RWPE2 (cell line): Measurements from ENCODE around the gene WNT11.

Source experiments
- ATAC-seq: fragments of 200-7000 bp; cut with Tn5 transposase; 3 replicates; pipeline ENCODE4 v1.9.1; 2021; ENCODE audit warnings: low read depth
- DNase-seq: peaks from one replicate; pipeline ENCODE4 v3.0.0-alpha.2; 2020; ENCODE audit warnings: low spot score
- H3K27ac ChIP-seq: fragments of 450-650 bp; 2 replicates; pipeline ENCODE4 v1.5.1; 2017; ENCODE audit warnings: mild to moderate bottlenecking; ENCODE audit not compliant: poor library complexity, severe bottlenecking
- H3K27me3 ChIP-seq: fragments of 250-450 bp; sonication (Bioruptor Pico); 2 replicates; pipeline ENCODE4 v1.5.1; 2021; ENCODE audit warnings: mild to moderate bottlenecking, moderate library complexity; ENCODE audit not compliant: insufficient read depth, poor library complexity, severe bottlenecking
- H3K36me3 ChIP-seq: fragments of 250-450 bp; sonication (Bioruptor Pico); 2 replicates; pipeline ENCODE4 v1.5.1; 2020; ENCODE audit warnings: low read depth, mild to moderate bottlenecking, moderate library complexity
- H3K4me1 ChIP-seq: fragments of 250-450 bp; sonication (Bioruptor Pico); 2 replicates; pipeline ENCODE4 v1.5.1; 2021; ENCODE audit warnings: mild to moderate bottlenecking, moderate library complexity; ENCODE audit not compliant: insufficient read depth, poor library complexity, severe bottlenecking
- H3K4me3 ChIP-seq: fragments of 250-450 bp; sonication (Bioruptor Pico); 2 replicates; pipeline ENCODE4 v1.5.1; 2021; ENCODE audit warnings: mild to moderate bottlenecking, moderate library complexity; ENCODE audit not compliant: severe bottlenecking
- H3K9me3 ChIP-seq: fragments of 250-450 bp; sonication (Bioruptor Pico); 2 replicates; pipeline ENCODE4 v1.5.1; 2021; ENCODE audit warnings: mild to moderate bottlenecking, moderate library complexity; ENCODE audit not compliant: severe bottlenecking
- CTCF ChIP-seq: fragments of 450-650 bp; IDR thresholded peaks from one replicate; pipeline ENCODE4 v1.5.1; 2017; ENCODE audit warnings: mild to moderate bottlenecking, moderate library complexity; ENCODE audit not compliant: poor library complexity, severe bottlenecking

Gene WNT11

DNA sequence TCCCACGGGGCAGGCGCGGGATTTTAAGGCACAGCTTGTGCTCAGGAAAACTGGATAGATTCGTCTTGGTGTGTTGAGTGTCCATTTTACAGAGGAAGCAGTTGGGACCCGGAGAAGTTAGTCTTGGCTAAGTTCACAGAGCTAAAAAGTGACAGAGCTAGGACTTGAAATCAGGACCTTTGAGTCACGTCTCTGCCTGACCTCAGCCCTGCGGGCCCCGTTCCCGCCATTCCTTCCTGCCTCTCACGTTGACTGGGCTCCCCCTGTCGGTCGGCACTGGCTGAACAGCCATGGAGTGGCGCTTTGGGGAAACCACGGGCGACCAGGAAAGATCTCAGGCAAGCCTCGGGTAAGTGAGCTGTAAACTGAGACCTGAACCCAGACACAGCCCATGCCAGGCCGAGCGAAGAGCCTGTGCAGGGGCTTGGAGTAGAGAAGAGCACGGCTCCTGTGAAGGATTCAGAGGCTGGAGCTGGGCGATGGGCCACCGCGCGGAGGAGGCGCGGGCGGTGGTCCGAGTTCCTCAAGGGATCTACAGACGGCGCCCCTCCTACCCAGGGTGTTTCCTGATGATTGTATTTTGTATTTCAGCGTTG, 54.1 kb downstream of the WNT11 start:
- ATAC-seq (peak; percentile 83), DNase-seq (no peak)
- H3K4me3 ChIP-seq = no peak overlapping the region
- H3K27ac ChIP-seq = no peak overlapping the region
- no peaks in the 10 kb centered on the region for H3K36me3 ChIP-seq
- peak; percentile 95 for TF ChIP-seq CTCF
- no peaks in the 10 kb centered on the region for H3K4me1 ChIP-seq
- H3K9me3 ChIP-seq = no peaks in the 10 kb centered on the region
- H3K27me3 ChIP-seq = no peaks in the 10 kb centered on the region

DNA sequence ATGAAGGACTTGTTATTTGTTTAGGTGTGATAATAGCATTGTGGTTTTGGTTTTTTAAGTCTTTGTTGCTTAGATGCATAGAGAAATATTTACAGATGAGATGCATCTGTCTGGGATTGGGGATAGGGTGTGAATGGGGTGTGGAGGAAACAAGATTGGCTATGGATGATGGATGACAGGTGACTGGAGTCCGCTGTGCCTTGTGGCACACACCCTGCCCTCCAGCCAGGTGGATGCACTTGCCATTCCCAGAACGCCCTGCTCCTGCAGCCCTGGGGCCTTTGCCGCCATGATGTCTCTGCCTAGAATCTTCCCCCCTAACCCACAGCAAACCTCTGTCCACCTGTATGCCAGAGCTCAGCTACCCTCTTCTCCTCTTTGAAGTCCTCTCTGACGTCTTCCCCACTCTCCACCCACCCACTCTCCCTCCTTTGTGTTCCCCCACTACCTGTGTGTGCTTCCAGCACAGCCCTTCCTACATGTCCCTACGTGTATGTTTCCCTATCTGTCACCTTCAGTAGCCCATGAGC, 54.7 kb downstream of the WNT11 start:
- TF ChIP-seq CTCF = no peak
- Histone ChIP-seq H3K9me3 (no peaks in the 10 kb centered on the region), H3K4me1 (no peaks in the 10 kb centered on the region), H3K4me3 (no peak overlapping the region), H3K36me3 (no peaks in the 10 kb centered on the region), H3K27me3 (no peaks in the 10 kb centered on the region), H3K27ac (no peak overlapping the region)
- DNase-seq = no peak
- no peak for ATAC-seq

GRCh38 chr11:76150141-76150540, 56.2 kb downstream of the WNT11 start:
- no peaks in the 10 kb centered on the region for H3K9me3 ChIP-seq
- H3K27me3 ChIP-seq = no peaks in the 10 kb centered on the region
- H3K36me3 ChIP-seq = no peaks in the 10 kb centered on the region
- no peak overlapping the region for H3K4me3 ChIP-seq
- DNase-seq = no peak
- H3K4me1 ChIP-seq = no peaks in the 10 kb centered on the region
- ATAC-seq = no peak
- no peak for TF ChIP-seq CTCF
- no peak overlapping the region for H3K27ac ChIP-seq

DNA sequence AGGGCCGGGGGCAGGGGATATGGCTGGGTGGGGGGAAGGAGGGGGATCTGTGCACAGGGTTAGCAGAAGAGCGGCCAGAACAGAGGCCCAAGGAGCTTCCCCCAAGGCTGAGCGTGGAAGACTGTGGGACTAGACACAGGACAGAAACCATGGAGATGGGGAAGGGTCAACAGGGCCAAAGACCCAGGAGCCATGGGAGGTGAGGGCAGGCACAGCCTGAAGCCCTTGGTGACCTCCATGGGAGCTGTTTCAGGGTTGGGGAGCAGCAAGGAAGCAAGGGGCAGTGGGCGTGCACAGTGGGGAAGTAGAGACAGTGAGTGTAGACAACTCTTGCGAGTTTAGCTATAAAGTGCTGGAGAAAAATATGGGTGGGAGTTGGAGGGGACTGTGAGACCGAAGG, 56.6 kb downstream of the WNT11 start:
- no peaks in the 10 kb centered on the region for H3K36me3 ChIP-seq
- H3K4me1 ChIP-seq = no peaks in the 10 kb centered on the region
- H3K27ac ChIP-seq = no peak overlapping the region
- DNase-seq (no peak), ATAC-seq (no peak)
- no peak overlapping the region for H3K4me3 ChIP-seq
- H3K27me3 ChIP-seq = no peaks in the 10 kb centered on the region
- H3K9me3 ChIP-seq = no peaks in the 10 kb centered on the region
- no peak for TF ChIP-seq CTCF

DNA sequence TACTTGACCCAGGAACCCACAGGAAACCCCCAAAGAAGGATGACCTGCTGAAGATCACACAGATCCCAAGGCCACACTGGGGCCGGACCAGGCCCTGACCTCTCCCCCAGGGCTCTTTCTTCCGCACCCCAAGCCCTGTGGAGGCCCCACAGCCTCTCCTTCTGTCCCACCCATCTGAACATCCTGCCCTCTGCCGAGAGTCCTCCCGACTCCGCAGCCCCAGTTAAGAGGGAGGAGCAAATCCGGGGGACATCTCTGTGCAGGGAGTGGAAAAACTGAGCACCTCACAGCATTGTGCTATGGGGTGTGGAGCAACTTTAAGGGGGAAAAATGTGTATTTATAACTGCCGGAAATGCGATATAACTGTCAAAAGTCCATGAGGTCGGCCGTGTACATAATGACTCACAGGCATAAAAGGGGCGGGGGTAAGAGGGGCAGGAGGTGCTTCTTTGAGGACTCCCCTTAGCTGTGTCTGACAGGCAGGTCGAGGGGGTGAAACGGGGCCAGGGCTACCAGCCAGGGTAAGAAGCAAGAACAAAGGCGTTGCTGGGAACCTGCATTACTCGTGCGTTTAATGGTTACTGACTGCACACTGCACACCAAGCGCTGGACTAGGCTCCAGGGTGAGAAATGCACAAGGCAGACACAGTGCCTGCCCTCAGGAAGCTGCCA, 57.2 kb downstream of the WNT11 start:
- Histone ChIP-seq H3K4me1 (no peaks in the 10 kb centered on the region), H3K27me3 (no peaks in the 10 kb centered on the region), H3K27ac (no peak overlapping the region), H3K9me3 (no peaks in the 10 kb centered on the region), H3K36me3 (no peaks in the 10 kb centered on the region), H3K4me3 (no peak overlapping the region)
- no peak for TF ChIP-seq CTCF
- no peak for ATAC-seq
- DNase-seq = no peak
